ENCODE results near the gene SGK1. TPM values are rescaled to one million over a fixed set of nuclear protein-coding genes. Genes with fewer than 3 reads are reported as not detected.

Gene SGK1
- polyA plus RNA-seq, 1 of the 3 experiments (the other 2 are of a cell fraction) = 440 TPM

GRCh38 chr6:134322216-134322615, 4.3 kb upstream of the SGK1 start:
- CTCF ChIA-PET = no interaction called here
- Histone ChIP-seq H2AFZ (ENCODE audit: low read depth) (no peak overlapping the region), H3F3A (replicated peaks; ENCODE audit: insufficient read depth) (no peaks in the 10 kb centered on the region), H3K9ac (no peak overlapping the region), H3K27ac (ENCODE audit: low read depth in 2 of 2, low read length in 1 of 2) (no peak overlapping the region), H3K4me2 (no peak overlapping the region), H3K9me2 (no peaks in the 10 kb centered on the region), H3K4me3 (ENCODE audit: low read depth in 2 of 2, low read length in 1 of 2) (no peak overlapping the region), H3K4me1 (ENCODE audit: control insufficient read depth in 1 of 2, insufficient read depth in 2 of 2, low read depth in 1 of 2, low read length in 1 of 2) (peaks cover 4% of the 10 kb centered on the region in 2 experiments; a peak in 2 of 4 replicates), H3K27me3 (ENCODE audit: insufficient read depth) (no peaks in the 10 kb centered on the region), H3K79me2 (ENCODE audit: insufficient read depth) (no peaks in the 10 kb centered on the region), H3K9me3 (no peaks in the 10 kb centered on the region), H3K36me3 (replicated peaks in 1 of 2; ENCODE audit: control insufficient read depth in 1 of 2, insufficient read depth in 2 of 2, low read length in 1 of 2) (no peaks in the 10 kb centered on the region), H4K20me1 (ENCODE audit: insufficient read depth) (no peaks in the 10 kb centered on the region)
- TF ChIP-seq ZBTB33 (IDR thresholded peaks at IDR 0.05; ENCODE audit: borderline replicate concordance, low read depth) (no peak), REST (IDR thresholded peaks at IDR 0.05; ENCODE audit: low read depth, low read length) (no peak), FOXJ3 (CRISPR knock-in tag; IDR thresholded peaks at IDR 0.05) (no peak), GABPA (IDR thresholded peaks at IDR 0.05; ENCODE audit: low read depth) (no peak), CTCF (IDR thresholded peaks at IDR 0.05) (no peak), PBX3 (IDR thresholded peaks at IDR 0.05) (no peak), MAX (IDR thresholded peaks at IDR 0.05; ENCODE audit: low read depth) (no peak), NRF1 (IDR thresholded peaks at IDR 0.05; ENCODE audit: low read depth, low read length) (no peak), ELF1 (IDR thresholded peaks at IDR 0.05) (no peak), GATA2 (CRISPR knock-in tag; IDR thresholded peaks at IDR 0.05) (no peak), USF2 (IDR thresholded peaks at IDR 0.05; ENCODE audit: borderline replicate concordance, low read depth, low read length) (no peak), MXI1 (IDR thresholded peaks at IDR 0.05; ENCODE audit: low read depth, low read length) (no peak), NFIC (IDR thresholded peaks at IDR 0.05; ENCODE audit: borderline replicate concordance) (no peak), TAF1 (IDR thresholded peaks at IDR 0.05; ENCODE audit: borderline replicate concordance, low read depth, low read length) (no peak), SIN3A (IDR thresholded peaks at IDR 0.05; ENCODE audit: borderline replicate concordance, low read depth, low read length) (no peak), POLR2AphosphoS5 (IDR thresholded peaks at IDR 0.05; ENCODE audit: low read depth, low read length) (no peak), FOSL2 (IDR thresholded peaks at IDR 0.05; ENCODE audit: borderline replicate concordance, low read depth) (no peak), YY1 (IDR thresholded peaks at IDR 0.05; ENCODE audit: low read depth) (no peak), CHD2 (IDR thresholded peaks at IDR 0.05; ENCODE audit: low read length, partially characterized antibody) (no peak), RCOR1 (IDR thresholded peaks at IDR 0.05; ENCODE audit: low read length) (no peak)
- 76% methylated on average over 2 of the region's 2 CpGs for WGBS (ENCODE audit: low lambda C conversion rate)
- no peak for DNase-seq
- POLR2A ChIA-PET = no interaction called here

Data from SK-N-SH (cell line).